GM12878 (cell line): ENCODE measurements around the gene RYR2. TPM values are rescaled to one million over a fixed set of nuclear protein-coding genes. Genes with fewer than 3 reads are reported as not detected.

Experiments
- ATAC-seq: fragments of 200-7000 bp; cut with Tn5 transposase; 3 replicates; pipeline ENCODE4 v1.9.1; 2020; ENCODE audit warnings: mild to moderate bottlenecking, moderate library complexity
- BruUV-seq: library from RNA; stranded (reverse); fragments of 400-500 nt; replicated peaks from 2 replicates; lab custom pipeline; 2021; lab: Mats Ljungman, UMichigan
- CTCF ChIA-PET: fragments of 300-600 bp; sonication (Branson Sonifier 250); formaldehyde crosslinking; extraction: SDS; loops from one replicate; lab custom pipeline; 2021; ENCODE audit warnings: inconsistent platforms; lab: Yijun Ruan, JAX
- POLR2A ChIA-PET: fragments of 350-600 bp; formaldehyde crosslinking; extraction: SDS; loops from one replicate; lab custom pipeline; 2021; ENCODE audit warnings: inconsistent platforms; lab: Charles Lee
- RAD21 ChIA-PET: fragments of 300-600 bp; sonication (Branson Sonifier 250); formaldehyde crosslinking; loops from one replicate; lab custom pipeline; 2023; ENCODE audit warnings: antibody characterized with exemption; ENCODE audit not compliant: unreplicated experiment; lab: Charles Lee
- SMC1A ChIA-PET: fragments of 300-600 bp; sonication (Branson Sonifier 250); formaldehyde crosslinking; loops from one replicate; lab custom pipeline; 2023; ENCODE audit not compliant: unreplicated experiment, uncharacterized antibody; lab: Charles Lee
- DNase-seq: peaks from one replicate; pipeline ENCODE4 v3.0.0-alpha.2; 2011; ENCODE audit warnings: low read depth, low spot score
- FAIRE-seq: peaks from 3 replicates; lab custom pipeline; 2011; peaks lifted over from hg19 to GRCh38; lab: Jason Lieb, UNC
- H2AFZ ChIP-seq: 2 replicates; pipeline ENCODE4 v1.6.0; 2011; ENCODE audit warnings: low read depth, low read length, control low read depth; ENCODE audit not compliant: control insufficient read depth
- H3K27ac ChIP-seq: 2 replicates; pipeline ENCODE4 v1.5.1; 2011; ENCODE audit warnings: control low read depth; ENCODE audit not compliant: control insufficient read depth, insufficient read depth
- H3K27me3 ChIP-seq, 2 experiments: replicated peaks in 1 of 2; 2 replicates each; pipeline versions ENCODE4 v1.6.0 to v1.6.1; 2011; ENCODE audit warnings: low read length in 1 of 2; ENCODE audit not compliant: control insufficient read depth in 2 of 2, insufficient read depth in 2 of 2
- H3K36me3 ChIP-seq, 2 experiments: 2 replicates each; pipeline ENCODE4 v1.5.1; 2011; ENCODE audit warnings: low read length in 1 of 2; ENCODE audit not compliant: control insufficient read depth in 2 of 2, insufficient read depth in 2 of 2
- H3K4me1 ChIP-seq: 2 replicates; pipeline ENCODE4 v1.6.1; 2011; ENCODE audit warnings: mild to moderate bottlenecking, low read length, moderate library complexity, mixed read lengths; ENCODE audit not compliant: control insufficient read depth, insufficient read depth
- H3K4me2 ChIP-seq: 2 replicates; pipeline ENCODE4 v1.6.0; 2011; ENCODE audit warnings: control low read depth; ENCODE audit not compliant: control insufficient read depth, insufficient read depth
- H3K4me3 ChIP-seq: fragments of 200-600 bp; sonication (generic); 2 replicates; pipeline ENCODE4 v1.5.1; 2016
- H3K79me2 ChIP-seq: 2 replicates; pipeline ENCODE4 v1.6.0; 2011; ENCODE audit warnings: low read length; ENCODE audit not compliant: control insufficient read depth, insufficient read depth
- H3K9ac ChIP-seq: 2 replicates; pipeline ENCODE4 v1.8.0; 2011; ENCODE audit warnings: low read length, control low read depth, mixed read lengths; ENCODE audit not compliant: control insufficient read depth, insufficient read depth
- H3K9me3 ChIP-seq: replicated peaks from 3 replicates; pipeline ENCODE4 v1.5.1; 2011; ENCODE audit warnings: mild to moderate bottlenecking, low read length; ENCODE audit not compliant: control insufficient read depth, insufficient read depth
- H4K20me1 ChIP-seq: 2 replicates; pipeline ENCODE4 v1.6.0; 2011; ENCODE audit not compliant: control insufficient read depth, insufficient read depth
- RCOR1 ChIP-seq: conservative IDR thresholded peaks from 2 replicates; pipeline ENCODE4 v1.6.1; 2012; ENCODE audit warnings: low read depth, low read length, improper control_type of control experiment
- ZNF622 ChIP-seq: fragments of 450-650 bp; IDR thresholded peaks from 2 replicates; pipeline ENCODE4 v1.6.1; 2017; ENCODE audit warnings: mild to moderate bottlenecking, inconsistent platforms
- WGBS: methylation state at CpG from one replicate; pipeline ENCODE4 v1.1.6; 2016; ENCODE audit warnings: low lambda C conversion rate; ENCODE audit not compliant: insufficient replicate concordance, insufficient coverage; ENCODE audit errors: missing lambda C conversion rate; 5-methylcytosine and 5-hydroxymethylcytosine counted together
- in situ Hi-C: fragments of 300-500 bp; cut with MboI; formaldehyde crosslinking; loops from 9 replicates; pipeline ENCODE4 v1.14.3; 2018; ENCODE audit warnings: mixed read lengths
- intact Hi-C: fragments of 100-400 bp; cut with micrococcal nuclease; formaldehyde crosslinking; loops from one replicate; pipeline ENCODE4 v1.14.2; 2022; ENCODE audit not compliant: unreplicated experiment
- polyA plus RNA-seq, 11 experiments: library from polyadenylated mRNA; depleted of rRNA in 4 of 11; unstranded in 6 of 11; stranded (reverse) in 5 of 11; fragments of >200 nt; fragmentation: Nextera tagmentation in 4 of 11; fragmentation: Illumina TruSeq in 1 of 11; extraction: Ambion mirVana in 4 of 11; extraction: Trizol in 1 of 11; gene quantifications; 1 replicate in 1 of 11; 2 replicates in 10 of 11; pipeline versions ENCODE4 v1.2.1 to v1.2.3, GENCODE V29; 2011 to 2016; ENCODE audit warnings: inconsistent platforms in 2 of 11, missing spikeins in 2 of 11, low read depth in 1 of 11
- total RNA-seq, 4 experiments: library from RNA; depleted of rRNA in 3 of 4; stranded (reverse); fragments of >200 nt in 3 of 4; fragmentation: Illumina TruSeq in 1 of 4; extraction: Trizol in 1 of 4; gene quantifications; 2 replicates each; pipeline versions ENCODE4 v1.2.1 to v1.2.3, GENCODE V29; 2013 to 2021
- TF ChIP-seq, protein P1 (sequence below): fragments of 450-650 bp; IDR thresholded peaks from 2 replicates; pipeline ENCODE4 v1.6.1; 2017; ENCODE audit warnings: mild to moderate bottlenecking, moderate library complexity
- TF ChIP-seq, protein P2 (sequence below): fragments of 450-650 bp; IDR thresholded peaks from 2 replicates; pipeline ENCODE4 v1.6.1; 2017; ENCODE audit warnings: antibody characterized with exemption, mild to moderate bottlenecking, moderate library complexity

Gene RYR2
- total and polyA plus RNA-seq, 10 of the 15 experiments (the other 5 are each of a cell fraction or from before 2014, with no cell fraction given) = 0.01 to 0.04 TPM; not detected in 8

DNA sequence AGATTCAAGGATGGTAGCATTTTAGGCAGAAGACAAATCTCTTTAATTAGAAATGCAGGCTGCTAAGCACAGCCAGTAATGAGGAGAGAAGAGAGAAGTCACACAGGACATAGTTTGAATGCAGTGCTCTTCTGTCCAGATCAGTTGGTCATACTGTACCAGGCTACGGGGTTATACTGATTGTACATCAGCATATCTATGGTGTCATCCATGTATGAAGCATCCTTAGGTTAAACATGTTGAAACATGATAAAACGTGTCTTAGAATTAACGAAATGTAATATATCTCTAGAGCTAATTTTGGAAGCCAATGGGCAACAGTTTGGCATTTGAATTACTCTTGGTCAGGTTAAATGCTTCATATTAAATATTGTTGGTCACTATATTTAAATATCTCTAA lies 199.1 kb downstream of the RYR2 start:
- ATAC-seq (no peak), FAIRE-seq (no peak), DNase-seq (no peak)
- CTCF ChIA-PET = no interaction called here
- POLR2A ChIA-PET = no interaction called here
- BruUV-seq = no TSS peak
- no peaks in the 10 kb centered on the region for H3K9me3 ChIP-seq
- no peak overlapping the region for H3K4me3 ChIP-seq
- no peaks in the 10 kb centered on the region for H3K36me3 ChIP-seq
- H3K4me2 ChIP-seq = no peak overlapping the region
- no peak overlapping the region for H3K27ac ChIP-seq
- H2AFZ ChIP-seq = no peak overlapping the region
- TF ChIP-seq ZNF622 (no peak), RCOR1 (no peak)
- TF ChIP-seq, protein P1, sequence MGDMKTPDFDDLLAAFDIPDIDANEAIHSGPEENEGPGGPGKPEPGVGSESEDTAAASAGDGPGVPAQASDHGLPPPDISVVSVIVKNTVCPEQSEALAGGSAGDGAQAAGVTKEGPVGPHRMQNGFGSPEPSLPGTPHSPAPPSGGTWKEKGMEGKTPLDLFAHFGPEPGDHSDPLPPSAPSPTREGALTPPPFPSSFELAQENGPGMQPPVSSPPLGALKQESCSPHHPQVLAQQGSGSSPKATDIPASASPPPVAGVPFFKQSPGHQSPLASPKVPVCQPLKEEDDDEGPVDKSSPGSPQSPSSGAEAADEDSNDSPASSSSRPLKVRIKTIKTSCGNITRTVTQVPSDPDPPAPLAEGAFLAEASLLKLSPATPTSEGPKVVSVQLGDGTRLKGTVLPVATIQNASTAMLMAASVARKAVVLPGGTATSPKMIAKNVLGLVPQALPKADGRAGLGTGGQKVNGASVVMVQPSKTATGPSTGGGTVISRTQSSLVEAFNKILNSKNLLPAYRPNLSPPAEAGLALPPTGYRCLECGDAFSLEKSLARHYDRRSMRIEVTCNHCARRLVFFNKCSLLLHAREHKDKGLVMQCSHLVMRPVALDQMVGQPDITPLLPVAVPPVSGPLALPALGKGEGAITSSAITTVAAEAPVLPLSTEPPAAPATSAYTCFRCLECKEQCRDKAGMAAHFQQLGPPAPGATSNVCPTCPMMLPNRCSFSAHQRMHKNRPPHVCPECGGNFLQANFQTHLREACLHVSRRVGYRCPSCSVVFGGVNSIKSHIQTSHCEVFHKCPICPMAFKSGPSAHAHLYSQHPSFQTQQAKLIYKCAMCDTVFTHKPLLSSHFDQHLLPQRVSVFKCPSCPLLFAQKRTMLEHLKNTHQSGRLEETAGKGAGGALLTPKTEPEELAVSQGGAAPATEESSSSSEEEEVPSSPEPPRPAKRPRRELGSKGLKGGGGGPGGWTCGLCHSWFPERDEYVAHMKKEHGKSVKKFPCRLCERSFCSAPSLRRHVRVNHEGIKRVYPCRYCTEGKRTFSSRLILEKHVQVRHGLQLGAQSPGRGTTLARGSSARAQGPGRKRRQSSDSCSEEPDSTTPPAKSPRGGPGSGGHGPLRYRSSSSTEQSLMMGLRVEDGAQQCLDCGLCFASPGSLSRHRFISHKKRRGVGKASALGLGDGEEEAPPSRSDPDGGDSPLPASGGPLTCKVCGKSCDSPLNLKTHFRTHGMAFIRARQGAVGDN = no peak
- TF ChIP-seq, protein P2, sequence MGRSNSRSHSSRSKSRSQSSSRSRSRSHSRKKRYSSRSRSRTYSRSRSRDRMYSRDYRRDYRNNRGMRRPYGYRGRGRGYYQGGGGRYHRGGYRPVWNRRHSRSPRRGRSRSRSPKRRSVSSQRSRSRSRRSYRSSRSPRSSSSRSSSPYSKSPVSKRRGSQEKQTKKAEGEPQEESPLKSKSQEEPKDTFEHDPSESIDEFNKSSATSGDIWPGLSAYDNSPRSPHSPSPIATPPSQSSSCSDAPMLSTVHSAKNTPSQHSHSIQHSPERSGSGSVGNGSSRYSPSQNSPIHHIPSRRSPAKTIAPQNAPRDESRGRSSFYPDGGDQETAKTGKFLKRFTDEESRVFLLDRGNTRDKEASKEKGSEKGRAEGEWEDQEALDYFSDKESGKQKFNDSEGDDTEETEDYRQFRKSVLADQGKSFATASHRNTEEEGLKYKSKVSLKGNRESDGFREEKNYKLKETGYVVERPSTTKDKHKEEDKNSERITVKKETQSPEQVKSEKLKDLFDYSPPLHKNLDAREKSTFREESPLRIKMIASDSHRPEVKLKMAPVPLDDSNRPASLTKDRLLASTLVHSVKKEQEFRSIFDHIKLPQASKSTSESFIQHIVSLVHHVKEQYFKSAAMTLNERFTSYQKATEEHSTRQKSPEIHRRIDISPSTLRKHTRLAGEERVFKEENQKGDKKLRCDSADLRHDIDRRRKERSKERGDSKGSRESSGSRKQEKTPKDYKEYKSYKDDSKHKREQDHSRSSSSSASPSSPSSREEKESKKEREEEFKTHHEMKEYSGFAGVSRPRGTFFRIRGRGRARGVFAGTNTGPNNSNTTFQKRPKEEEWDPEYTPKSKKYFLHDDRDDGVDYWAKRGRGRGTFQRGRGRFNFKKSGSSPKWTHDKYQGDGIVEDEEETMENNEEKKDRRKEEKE = no peak
- intact Hi-C loops = no loop called here
- no peak overlapping the region for H3K9ac ChIP-seq
- no peaks in the 10 kb centered on the region for H3K79me2 ChIP-seq
- no peaks in the 10 kb centered on the region for H3K27me3 ChIP-seq
- H4K20me1 ChIP-seq = no peaks in the 10 kb centered on the region
- RAD21 ChIA-PET = no interaction called here
- SMC1A ChIA-PET = no interaction called here
- WGBS = 0% methylated on average over 3 of the region's 3 CpGs
- no peaks in the 10 kb centered on the region for H3K4me1 ChIP-seq
- in situ Hi-C loops = no loop called here
